KOPT-K1 (cell line): ENCODE data around the gene GPR21.

Source experiments
- H3K27ac ChIP-seq: fragments of 200-600 bp; sonication (generic); 2 replicates; pipeline ENCODE4 v1.5.1; 2016; ENCODE audit warnings: antibody characterized with exemption, mild to moderate bottlenecking, low read depth, low read length; ENCODE audit not compliant: poor library complexity, severe bottlenecking
- H3K36me3 ChIP-seq: fragments of 200-600 bp; sonication (generic); 2 replicates; pipeline ENCODE4 v1.5.1; 2017; ENCODE audit warnings: antibody characterized with exemption, mild to moderate bottlenecking, low read length, moderate library complexity; ENCODE audit not compliant: insufficient read depth
- H3K9me3 ChIP-seq: fragments of 200-600 bp; sonication (generic); 2 replicates; pipeline ENCODE4 v1.5.1; 2017; ENCODE audit warnings: antibody characterized with exemption, low read length, mild to moderate bottlenecking; ENCODE audit not compliant: insufficient read depth, poor library complexity, severe bottlenecking

GPR21 gene

GRCh38 chr9:123043081-123043939, 9.8 kb downstream of the GPR21 start:
- Histone ChIP-seq H3K27ac (no peak overlapping the region), H3K9me3 (no peaks in the 10 kb centered on the region), H3K36me3 (peaks cover 21% of the 10 kb centered on the region)

GRCh38 chr9:123044586-123044985, 11.1 kb downstream of the GPR21 start:
- Histone ChIP-seq H3K36me3 (peaks cover 25% of the 10 kb centered on the region), H3K9me3 (no peaks in the 10 kb centered on the region), H3K27ac (no peak overlapping the region)

GRCh38 chr9:123046406-123047195, 13.1 kb downstream of the GPR21 start:
- peaks cover 26% of the 10 kb centered on the region for H3K36me3 ChIP-seq
- no peak overlapping the region for H3K27ac ChIP-seq
- no peaks in the 10 kb centered on the region for H3K9me3 ChIP-seq

- Histone ChIP-seq H3K9me3 (no peaks in the 10 kb centered on the region), H3K36me3 (peaks cover 21% of the 10 kb centered on the region), H3K27ac (no peak overlapping the region)
Observed at GRCh38 chr9:123048748-123049147, 15.3 kb downstream of the GPR21 start.

GRCh38 chr9:123049589-123050222, 16.2 kb downstream of the GPR21 start:
- H3K27ac ChIP-seq: no peak overlapping the region

GRCh38 chr9:123053046-123053445, 19.6 kb downstream of the GPR21 start:
- Histone ChIP-seq H3K9me3 (no peaks in the 10 kb centered on the region), H3K27ac (no peak overlapping the region), H3K36me3 (peaks cover 19% of the 10 kb centered on the region)

More at GRCh38 chr9:123049589-123050222, 16.2 kb downstream of the GPR21 start:
- peaks cover 14% of the 10 kb centered on the region for H3K36me3 ChIP-seq
- no peaks in the 10 kb centered on the region for H3K9me3 ChIP-seq

- Histone ChIP-seq H3K27ac (no peak overlapping the region), H3K9me3 (no peaks in the 10 kb centered on the region), H3K36me3 (peaks cover 19% of the 10 kb centered on the region)
Observed at GRCh38 chr9:123053711-123054110, 20.2 kb downstream of the GPR21 start.

- Histone ChIP-seq H3K36me3 (peaks cover 8% of the 10 kb centered on the region), H3K9me3 (no peaks in the 10 kb centered on the region), H3K27ac (no peak overlapping the region)
Observed at GRCh38 chr9:123058834-123059233, 25.4 kb downstream of the GPR21 start.

- Histone ChIP-seq H3K36me3 (peaks cover 8% of the 10 kb centered on the region), H3K27ac (no peak overlapping the region), H3K9me3 (no peaks in the 10 kb centered on the region)
Observed at GRCh38 chr9:123059472-123060220, 26.2 kb downstream of the GPR21 start.

- Histone ChIP-seq H3K27ac (no peak overlapping the region), H3K9me3 (no peaks in the 10 kb centered on the region), H3K36me3 (peaks cover 17% of the 10 kb centered on the region)
Observed at GRCh38 chr9:123061216-123061615, 27.7 kb downstream of the GPR21 start.

GRCh38 chr9:123062351-123063176, 29.1 kb downstream of the GPR21 start:
- H3K9me3 ChIP-seq: no peaks in the 10 kb centered on the region
- H3K27ac ChIP-seq: no peak overlapping the region
- peaks cover 30% of the 10 kb centered on the region for H3K36me3 ChIP-seq

- no peak overlapping the region for H3K27ac ChIP-seq
- no peaks in the 10 kb centered on the region for H3K9me3 ChIP-seq
- peaks cover 37% of the 10 kb centered on the region for H3K36me3 ChIP-seq
Observed at GRCh38 chr9:123063177-123063598, 29.7 kb downstream of the GPR21 start.

GRCh38 chr9:123063896-123064295, 30.4 kb downstream of the GPR21 start:
- Histone ChIP-seq H3K27ac (no peak overlapping the region), H3K9me3 (no peaks in the 10 kb centered on the region), H3K36me3 (peaks cover 41% of the 10 kb centered on the region)

GRCh38 chr9:123064716-123065115, 31.2 kb downstream of the GPR21 start:
- Histone ChIP-seq H3K27ac (no peak overlapping the region), H3K9me3 (no peaks in the 10 kb centered on the region), H3K36me3 (peaks cover 42% of the 10 kb centered on the region)
